Measurements from ENCODE around the gene EVC2. TPM values are rescaled to one million over a fixed set of nuclear protein-coding genes. Genes with fewer than 3 reads are reported as not detected.

Gene EVC2
- total RNA-seq, 4 donors from 2014 or later, result 0.20 to 10.5 (median 3.9) TPM

- Histone ChIP-seq H3K27me3 (no peaks in the 10 kb centered on the region), H3K27ac (no peak overlapping the region), H3K4me1 (no peaks in the 10 kb centered on the region), H3K9me3 (no peaks in the 10 kb centered on the region), H3K36me3 (peaks cover 0 to 6% (median 0%) of the 10 kb centered on the region in 4 donors), H3K4me3 (no peak overlapping the region)
- WGBS, 2 donors (ENCODE audit: low coverage in 1 of 2), result 69 to 79% methylated on average over 7 to 14 of the region's 14 CpGs
- TF ChIP-seq, protein P1, sequence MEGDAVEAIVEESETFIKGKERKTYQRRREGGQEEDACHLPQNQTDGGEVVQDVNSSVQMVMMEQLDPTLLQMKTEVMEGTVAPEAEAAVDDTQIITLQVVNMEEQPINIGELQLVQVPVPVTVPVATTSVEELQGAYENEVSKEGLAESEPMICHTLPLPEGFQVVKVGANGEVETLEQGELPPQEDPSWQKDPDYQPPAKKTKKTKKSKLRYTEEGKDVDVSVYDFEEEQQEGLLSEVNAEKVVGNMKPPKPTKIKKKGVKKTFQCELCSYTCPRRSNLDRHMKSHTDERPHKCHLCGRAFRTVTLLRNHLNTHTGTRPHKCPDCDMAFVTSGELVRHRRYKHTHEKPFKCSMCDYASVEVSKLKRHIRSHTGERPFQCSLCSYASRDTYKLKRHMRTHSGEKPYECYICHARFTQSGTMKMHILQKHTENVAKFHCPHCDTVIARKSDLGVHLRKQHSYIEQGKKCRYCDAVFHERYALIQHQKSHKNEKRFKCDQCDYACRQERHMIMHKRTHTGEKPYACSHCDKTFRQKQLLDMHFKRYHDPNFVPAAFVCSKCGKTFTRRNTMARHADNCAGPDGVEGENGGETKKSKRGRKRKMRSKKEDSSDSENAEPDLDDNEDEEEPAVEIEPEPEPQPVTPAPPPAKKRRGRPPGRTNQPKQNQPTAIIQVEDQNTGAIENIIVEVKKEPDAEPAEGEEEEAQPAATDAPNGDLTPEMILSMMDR (IDR thresholded peaks at IDR 0.05), result no peak
- no peak for TF ChIP-seq POLR2AphosphoS5 (IDR thresholded peaks at IDR 0.05)
- TF ChIP-seq POLR2A (IDR thresholded peaks at IDR 0.05), result no peak
- no peak for TF ChIP-seq EP300 (IDR thresholded peaks at IDR 0.05; ENCODE audit: low read depth)
- intact Hi-C loops (cut with DNase I; ENCODE audit: low total_unique reads) (no loop called here), in situ Hi-C loops (cut with MboI; ENCODE audit: low pct_ligation_motif_present in 1 of 4, low pct_unique_long_range_greater_than_20kb in 1 of 4, low sequenced_read_pairs in 3 of 4) (no loop called here)
- no peak for DNase-seq
These were observed 88.3 kb downstream of the EVC2 start for GRCh38 chr4:5619913-5620625.

- in situ Hi-C loops (cut with MboI; ENCODE audit: low pct_ligation_motif_present in 1 of 4, low pct_unique_long_range_greater_than_20kb in 1 of 4, low sequenced_read_pairs in 3 of 4) (no loop called here), intact Hi-C loops (cut with DNase I; ENCODE audit: low total_unique reads) (no loop called here)
- DNase-seq, result no peak
- 80 to 90% methylated on average over 1 to 11 of the region's 11 CpGs for WGBS, 2 donors (ENCODE audit: low coverage in 1 of 2)
- Histone ChIP-seq H3K4me1 (no peaks in the 10 kb centered on the region), H3K9me3 (no peaks in the 10 kb centered on the region), H3K36me3 (peaks cover 0 to 6% (median 0%) of the 10 kb centered on the region in 4 donors), H3K4me3 (no peak overlapping the region), H3K27me3 (no peaks in the 10 kb centered on the region), H3K27ac (no peak overlapping the region)
- TF ChIP-seq POLR2A (IDR thresholded peaks at IDR 0.05) (no peak), EP300 (IDR thresholded peaks at IDR 0.05; ENCODE audit: low read depth) (no peak), POLR2AphosphoS5 (IDR thresholded peaks at IDR 0.05) (no peak)
- TF ChIP-seq, protein P1 (IDR thresholded peaks at IDR 0.05), result no peak
These were observed 90.1 kb downstream of the EVC2 start for GRCh38 chr4:5618051-5618960.

DNA sequence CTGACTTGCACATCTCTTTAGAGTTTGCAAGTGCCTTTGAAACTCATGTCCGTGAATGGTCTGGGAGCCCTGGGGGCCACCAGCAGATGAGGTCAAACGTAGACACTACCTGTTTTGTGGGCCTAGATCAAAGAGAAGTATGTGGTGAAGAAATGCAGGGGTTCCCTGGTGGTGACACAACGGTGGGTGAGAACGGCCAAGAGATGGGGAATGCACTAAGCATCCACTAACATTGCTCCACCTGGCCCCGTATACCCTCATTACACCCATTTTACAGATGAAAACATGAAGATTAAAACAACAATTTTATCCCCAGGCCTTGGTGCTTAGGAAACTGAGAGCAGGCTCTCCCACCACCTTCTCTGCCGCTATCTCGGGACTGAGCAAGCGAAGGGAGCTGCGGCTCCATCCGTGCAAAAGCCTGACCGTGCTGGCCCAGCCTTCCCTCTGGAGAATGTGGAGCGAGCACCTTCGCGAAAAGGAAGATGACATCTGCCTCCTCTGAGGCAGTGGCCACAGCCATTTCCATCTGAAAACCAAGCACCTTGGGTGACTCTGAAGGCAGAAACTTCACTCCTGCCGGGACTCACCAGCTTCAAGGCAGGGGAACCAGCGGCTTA, 91.9 kb downstream of the EVC2 start:
- H3K27me3 ChIP-seq, result no peaks in the 10 kb centered on the region
- in situ Hi-C loops (cut with MboI; ENCODE audit: low pct_ligation_motif_present in 1 of 4, low pct_unique_long_range_greater_than_20kb in 1 of 4, low sequenced_read_pairs in 3 of 4), result no loop called here
- no peaks in the 10 kb centered on the region for H3K36me3 ChIP-seq
- DNase-seq, result no peak
- H3K9me3 ChIP-seq, result no peaks in the 10 kb centered on the region
- no peaks in the 10 kb centered on the region for H3K4me1 ChIP-seq
- no peak overlapping the region for H3K27ac ChIP-seq
- TF ChIP-seq POLR2AphosphoS5 (IDR thresholded peaks at IDR 0.05), result no peak
- no peak for TF ChIP-seq EP300 (IDR thresholded peaks at IDR 0.05; ENCODE audit: low read depth)
- TF ChIP-seq, protein P1 (IDR thresholded peaks at IDR 0.05), result no peak
- TF ChIP-seq POLR2A (IDR thresholded peaks at IDR 0.05), result no peak
- WGBS, 2 donors (ENCODE audit: low coverage in 1 of 2), result 93 to 100% methylated on average over 2 to 16 of the region's 16 CpGs
- intact Hi-C loops (cut with DNase I; ENCODE audit: low total_unique reads), result no loop called here
- H3K4me3 ChIP-seq, result no peak overlapping the region

- Histone ChIP-seq H3K27me3 (no peaks in the 10 kb centered on the region), H3K36me3 (no peaks in the 10 kb centered on the region), H3K4me3 (no peak overlapping the region), H3K4me1 (no peaks in the 10 kb centered on the region), H3K9me3 (no peaks in the 10 kb centered on the region), H3K27ac (no peak overlapping the region)
- 68 to 78% methylated on average over 5 to 10 of the region's 10 CpGs for WGBS, 2 donors (ENCODE audit: low coverage in 1 of 2)
- in situ Hi-C loops (cut with MboI; ENCODE audit: low pct_ligation_motif_present in 1 of 4, low pct_unique_long_range_greater_than_20kb in 1 of 4, low sequenced_read_pairs in 3 of 4) (no loop called here), intact Hi-C loops (cut with DNase I; ENCODE audit: low total_unique reads) (no loop called here)
- DNase-seq, result no peak
- TF ChIP-seq, protein P1 (IDR thresholded peaks at IDR 0.05), result no peak
- no peak for TF ChIP-seq POLR2A (IDR thresholded peaks at IDR 0.05)
- no peak for TF ChIP-seq POLR2AphosphoS5 (IDR thresholded peaks at IDR 0.05)
- no peak for TF ChIP-seq EP300 (IDR thresholded peaks at IDR 0.05; ENCODE audit: low read depth)
These were observed 92.8 kb downstream of the EVC2 start for GRCh38 chr4:5615496-5616075.
